Endothelial cell (in vitro differentiated cells): ENCODE data around the gene PPP1R2. TPM values are rescaled to one million over a fixed set of nuclear protein-coding genes. Genes with fewer than 3 reads are reported as not detected.

Source experiments
- DNase-seq: peaks from one replicate; pipeline ENCODE4 v3.0.0; 2021; ENCODE audit warnings: low spot score
- H3K27ac Mint-ChIP-seq: one replicate; pipeline ENCODE4 v1.8.0; 2021; ENCODE audit warnings: mixed read lengths, inconsistent platforms; ENCODE audit not compliant: unreplicated experiment
- H3K27me3 Mint-ChIP-seq: one replicate; pipeline ENCODE4 v1.8.0; 2021; ENCODE audit warnings: mild to moderate bottlenecking, moderate library complexity, mixed read lengths, inconsistent platforms; ENCODE audit not compliant: unreplicated experiment
- H3K36me3 Mint-ChIP-seq: one replicate; pipeline ENCODE4 v1.8.0; 2021; ENCODE audit warnings: mild to moderate bottlenecking, low read depth, mixed read lengths, inconsistent platforms; ENCODE audit not compliant: unreplicated experiment
- H3K4me1 Mint-ChIP-seq: one replicate; pipeline ENCODE4 v1.8.0; 2021; ENCODE audit warnings: mild to moderate bottlenecking, mixed read lengths, inconsistent platforms; ENCODE audit not compliant: unreplicated experiment
- H3K4me3 Mint-ChIP-seq: one replicate; pipeline ENCODE4 v1.8.0; 2021; ENCODE audit warnings: mild to moderate bottlenecking, mixed read lengths, inconsistent platforms; ENCODE audit not compliant: unreplicated experiment
- H3K9me3 Mint-ChIP-seq: one replicate; pipeline ENCODE4 v1.8.0; 2021; ENCODE audit warnings: mixed read lengths, inconsistent platforms; ENCODE audit not compliant: unreplicated experiment
- total RNA-seq: library from RNA; stranded (reverse); fragmentation: NEBNext Ultra II Directional; extraction: Animal tissue kit (Norgen Biotek cat#: 25700); gene quantifications from one replicate; pipeline ENCODE4 v1.2.1, GENCODE V29; 2021; ENCODE audit not compliant: unreplicated experiment
- TF ChIP-seq, protein P1 (sequence below): fragments of 200-600 bp; sonication (generic); IDR thresholded peaks from one replicate; pipeline ENCODE4 v1.5.0; 2021; ENCODE audit warnings: antibody characterized with exemption; ENCODE audit not compliant: unreplicated experiment

Gene PPP1R2
- total RNA-seq, 1 donor from 2014 or later, result 29.7 TPM

DNA sequence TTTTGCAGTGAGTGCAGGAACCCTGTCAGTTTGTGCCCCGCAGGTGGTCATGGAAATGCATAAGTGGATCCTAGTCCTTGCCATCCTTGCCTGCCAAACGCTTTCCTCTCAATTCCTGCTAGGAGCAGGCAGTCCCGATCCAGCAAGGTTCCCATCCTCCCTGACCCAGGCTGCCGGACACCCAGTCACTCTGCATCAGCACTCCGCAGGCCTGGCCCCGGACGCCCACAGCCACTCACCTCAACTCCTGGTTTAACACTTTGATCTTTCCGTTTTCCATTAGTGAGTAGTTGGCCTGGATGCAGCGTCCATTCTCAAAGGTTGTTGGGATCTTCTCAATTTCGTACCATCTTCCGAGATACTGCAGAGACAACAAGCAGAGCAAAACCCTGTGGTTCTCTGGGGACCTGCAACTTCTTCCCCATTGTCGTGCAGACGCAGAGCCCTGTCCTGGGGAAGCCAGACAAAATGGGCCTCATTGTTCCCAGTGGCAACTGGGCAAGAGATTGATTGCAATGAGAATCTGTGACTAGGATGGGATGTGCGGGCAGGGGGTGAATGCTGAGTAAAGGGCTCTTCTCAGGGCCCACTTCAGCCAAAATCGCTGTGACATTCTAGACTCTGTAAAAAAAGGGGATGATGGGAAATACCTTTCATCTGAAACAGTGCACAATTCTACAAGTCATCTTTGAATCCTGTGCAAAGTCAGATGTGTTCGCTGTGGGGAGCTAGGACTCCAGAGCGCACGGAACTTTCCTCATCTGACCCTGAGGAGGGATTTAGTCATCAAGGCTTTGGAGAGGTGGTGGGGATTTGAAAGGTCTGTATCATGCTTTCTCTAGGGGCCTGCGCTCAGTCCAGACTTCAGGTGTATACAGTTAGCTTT is 30.7 kb upstream of the PPP1R2 start:
- Mint-ChIP-seq H3K27ac (no peak overlapping the region), H3K4me3 (no peak overlapping the region), H3K4me1 (peaks cover 6% of the 10 kb centered on the region), H3K36me3 (no peaks in the 10 kb centered on the region), H3K27me3 (peaks cover 1% of the 10 kb centered on the region), H3K9me3 (no peaks in the 10 kb centered on the region)
- TF ChIP-seq, protein P1, sequence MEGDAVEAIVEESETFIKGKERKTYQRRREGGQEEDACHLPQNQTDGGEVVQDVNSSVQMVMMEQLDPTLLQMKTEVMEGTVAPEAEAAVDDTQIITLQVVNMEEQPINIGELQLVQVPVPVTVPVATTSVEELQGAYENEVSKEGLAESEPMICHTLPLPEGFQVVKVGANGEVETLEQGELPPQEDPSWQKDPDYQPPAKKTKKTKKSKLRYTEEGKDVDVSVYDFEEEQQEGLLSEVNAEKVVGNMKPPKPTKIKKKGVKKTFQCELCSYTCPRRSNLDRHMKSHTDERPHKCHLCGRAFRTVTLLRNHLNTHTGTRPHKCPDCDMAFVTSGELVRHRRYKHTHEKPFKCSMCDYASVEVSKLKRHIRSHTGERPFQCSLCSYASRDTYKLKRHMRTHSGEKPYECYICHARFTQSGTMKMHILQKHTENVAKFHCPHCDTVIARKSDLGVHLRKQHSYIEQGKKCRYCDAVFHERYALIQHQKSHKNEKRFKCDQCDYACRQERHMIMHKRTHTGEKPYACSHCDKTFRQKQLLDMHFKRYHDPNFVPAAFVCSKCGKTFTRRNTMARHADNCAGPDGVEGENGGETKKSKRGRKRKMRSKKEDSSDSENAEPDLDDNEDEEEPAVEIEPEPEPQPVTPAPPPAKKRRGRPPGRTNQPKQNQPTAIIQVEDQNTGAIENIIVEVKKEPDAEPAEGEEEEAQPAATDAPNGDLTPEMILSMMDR, result no peak
- DNase-seq, result no peak

DNA sequence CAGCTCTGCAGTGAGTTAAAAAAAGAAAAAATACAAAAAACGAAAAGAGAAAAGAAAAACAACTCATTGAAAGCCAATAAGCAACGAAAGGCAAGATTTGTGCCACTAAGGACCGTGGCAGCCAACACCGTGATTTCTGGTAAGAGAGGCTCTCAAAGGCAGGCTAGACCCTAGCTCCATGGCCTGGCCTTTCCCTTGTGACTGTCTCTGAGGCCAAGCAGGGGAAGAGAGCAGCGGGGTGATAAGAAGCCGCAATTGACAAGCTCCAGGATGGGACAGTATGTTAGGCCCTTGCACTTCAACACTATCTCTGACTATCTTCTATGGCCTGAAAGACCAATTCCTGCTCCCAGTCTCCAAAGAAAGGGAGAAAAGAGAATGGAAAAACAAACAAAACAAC is 28.2 kb upstream of the PPP1R2 start:
- TF ChIP-seq, protein P1, result no peak
- Mint-ChIP-seq H3K4me3 (no peak overlapping the region), H3K9me3 (no peaks in the 10 kb centered on the region), H3K36me3 (no peaks in the 10 kb centered on the region), H3K4me1 (peaks cover 6% of the 10 kb centered on the region), H3K27me3 (peaks cover 1% of the 10 kb centered on the region), H3K27ac (no peak overlapping the region)
- DNase-seq, result no peak

DNA sequence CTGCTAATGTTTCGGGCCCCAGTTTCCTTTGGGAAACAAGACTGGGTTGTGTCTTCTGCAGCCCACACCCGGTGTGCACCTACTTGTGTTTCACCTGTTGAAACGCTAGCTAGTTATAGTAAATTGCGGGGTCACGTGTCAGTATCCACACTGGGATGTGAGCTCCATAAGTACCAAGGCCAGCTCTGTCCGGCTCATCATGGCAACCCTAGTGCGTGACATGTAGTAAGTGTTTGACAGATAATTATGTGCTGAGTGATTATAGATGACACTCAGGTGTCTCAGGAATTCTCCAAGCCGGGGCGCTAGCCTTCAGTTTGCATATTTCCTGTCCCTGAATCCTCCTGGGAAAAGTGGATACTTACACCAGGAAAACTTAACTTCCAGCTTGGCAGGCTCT is 27.8 kb upstream of the PPP1R2 start:
- Mint-ChIP-seq H3K4me3 (no peak overlapping the region), H3K9me3 (no peaks in the 10 kb centered on the region), H3K4me1 (peaks cover 6% of the 10 kb centered on the region), H3K27me3 (peaks cover 1% of the 10 kb centered on the region), H3K36me3 (no peaks in the 10 kb centered on the region), H3K27ac (no peak overlapping the region)
- TF ChIP-seq, protein P1, result no peak
- DNase-seq, result no peak

DNA sequence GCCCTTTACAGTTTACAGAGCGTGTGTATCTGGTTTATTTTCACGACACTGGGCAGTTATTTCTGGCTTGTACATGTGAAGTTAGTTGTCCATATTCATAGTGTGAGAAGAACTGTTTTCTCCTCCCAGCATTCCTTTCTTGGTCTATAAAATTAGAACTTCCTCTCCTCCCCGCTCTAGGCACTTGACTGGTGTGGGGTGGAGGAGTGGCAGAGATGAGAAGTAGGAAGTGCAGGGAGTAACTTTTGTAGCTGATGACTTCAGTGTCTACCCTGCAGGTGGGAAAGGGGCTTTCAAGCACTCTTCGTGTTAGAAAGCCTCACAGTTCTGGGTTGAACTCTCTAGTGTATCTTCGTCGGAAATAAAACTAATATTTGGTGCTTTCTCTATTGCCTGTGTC is 27.2 kb upstream of the PPP1R2 start:
- no peak for DNase-seq
- Mint-ChIP-seq H3K4me3 (no peak overlapping the region), H3K27me3 (peaks cover 1% of the 10 kb centered on the region), H3K4me1 (peaks cover 6% of the 10 kb centered on the region), H3K9me3 (no peaks in the 10 kb centered on the region), H3K36me3 (no peaks in the 10 kb centered on the region), H3K27ac (no peak overlapping the region)
- TF ChIP-seq, protein P1, result no peak

DNA sequence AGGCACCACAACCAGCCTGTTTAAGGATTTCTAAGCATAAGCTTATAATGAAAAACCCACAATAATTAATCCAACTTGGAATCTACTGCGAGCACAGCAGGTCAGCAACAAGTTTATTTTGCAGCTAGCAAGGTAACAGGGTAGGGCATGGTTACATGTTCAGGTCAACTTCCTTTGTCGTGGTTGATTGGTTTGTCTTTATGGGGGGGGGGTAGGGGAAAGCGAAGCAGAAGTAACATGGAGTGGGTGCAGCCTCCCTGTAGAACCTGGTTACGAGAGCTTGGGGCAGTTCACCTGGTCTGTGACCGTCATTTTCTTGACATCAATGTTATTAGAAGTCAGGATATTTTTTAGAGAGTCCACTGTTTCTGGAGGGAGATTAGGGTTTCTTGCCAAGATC is 25.5 kb upstream of the PPP1R2 start:
- H3K27me3 Mint-ChIP-seq, result no peaks in the 10 kb centered on the region
- no peaks in the 10 kb centered on the region for H3K9me3 Mint-ChIP-seq
- H3K4me1 Mint-ChIP-seq, result peaks cover 6% of the 10 kb centered on the region
- DNase-seq, result no peak
- TF ChIP-seq, protein P1, result no peak
- no peak overlapping the region for H3K27ac Mint-ChIP-seq
- H3K4me3 Mint-ChIP-seq, result no peak overlapping the region
- no peaks in the 10 kb centered on the region for H3K36me3 Mint-ChIP-seq
